NCI-H82 treated with DMSO at 0.1 percent for 48 hours (cell line): ENCODE measurements around the gene METTL1.
"Not testable (repeated sequence)": the region's sequence is repeated elsewhere in the genome, so short reads cannot be mapped to it uniquely, and the experiment has no call there.

ENCODE experiments used
- DNase-seq: peaks from one replicate; lab custom pipeline; 2025; ENCODE audit not compliant: unreplicated experiment; lab: John Stamatoyannopoulos, UW

The METTL1 gene

GRCh38 chr12:57724936-57725740 is 46.8 kb downstream of the METTL1 start:
- no peak for DNase-seq

- no peak for DNase-seq
Observed at GRCh38 chr12:57724003-57724935, 47.6 kb downstream of the METTL1 start.

DNA sequence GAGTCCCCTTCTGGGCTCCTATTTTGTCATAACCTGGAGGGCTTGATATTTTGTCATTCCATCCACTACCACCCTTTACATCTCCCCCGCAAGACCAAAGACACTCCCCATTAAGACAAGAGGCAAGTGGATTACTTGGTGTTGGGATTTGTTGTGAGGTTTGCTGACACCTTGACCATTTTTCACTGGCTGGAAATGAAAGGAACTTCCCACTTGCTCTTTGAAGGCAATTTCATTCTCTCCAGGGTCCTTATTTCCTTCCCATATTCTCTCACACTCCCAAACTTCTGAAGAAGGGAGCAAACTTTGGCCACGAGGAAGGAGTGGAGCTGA is 48.3 kb downstream of the METTL1 start:
- DNase-seq: no peak

GRCh38 chr12:57722716-57723629 is 48.9 kb downstream of the METTL1 start:
- DNase-seq: no peak

DNA sequence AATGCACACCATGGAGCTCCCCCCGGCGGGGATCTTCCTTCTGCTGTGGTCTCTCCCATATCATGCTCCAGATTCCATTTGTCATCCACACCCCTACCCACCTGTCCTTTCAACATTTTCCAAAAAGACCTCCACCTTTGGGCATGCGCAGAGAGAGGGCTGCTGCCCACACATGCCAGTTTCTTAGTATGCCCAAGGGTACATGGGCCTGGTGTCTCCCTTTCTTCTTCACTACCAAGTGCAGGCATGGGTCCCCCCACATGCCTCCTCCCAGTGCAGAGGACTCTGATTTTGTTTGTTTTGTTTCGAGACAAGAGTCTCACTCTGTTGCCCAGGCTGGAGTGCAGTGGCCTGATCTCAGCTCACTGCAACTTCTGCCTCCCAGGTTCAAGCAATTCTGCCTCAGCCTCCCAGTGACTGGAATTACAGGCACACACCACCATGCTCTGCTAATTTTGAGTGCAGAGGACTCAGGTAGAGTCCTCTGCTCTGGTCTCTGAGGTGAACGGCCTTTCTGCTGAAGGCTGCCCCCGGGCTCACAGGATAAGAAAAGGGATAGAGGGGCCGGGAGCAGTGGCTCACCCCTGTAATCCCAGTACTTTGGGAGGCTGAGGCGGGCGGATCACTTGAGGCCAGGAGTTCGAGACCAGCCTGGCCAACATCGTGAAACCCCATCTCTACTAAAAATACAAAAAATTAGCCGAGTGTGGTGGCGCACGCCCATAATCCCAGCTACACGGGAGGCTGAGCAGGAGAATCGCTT is 49.9 kb downstream of the METTL1 start:
- not testable (repeated sequence) for DNase-seq

GRCh38 chr12:57720606-57721595 is 51.0 kb downstream of the METTL1 start:
- DNase-seq: no peak

DNA sequence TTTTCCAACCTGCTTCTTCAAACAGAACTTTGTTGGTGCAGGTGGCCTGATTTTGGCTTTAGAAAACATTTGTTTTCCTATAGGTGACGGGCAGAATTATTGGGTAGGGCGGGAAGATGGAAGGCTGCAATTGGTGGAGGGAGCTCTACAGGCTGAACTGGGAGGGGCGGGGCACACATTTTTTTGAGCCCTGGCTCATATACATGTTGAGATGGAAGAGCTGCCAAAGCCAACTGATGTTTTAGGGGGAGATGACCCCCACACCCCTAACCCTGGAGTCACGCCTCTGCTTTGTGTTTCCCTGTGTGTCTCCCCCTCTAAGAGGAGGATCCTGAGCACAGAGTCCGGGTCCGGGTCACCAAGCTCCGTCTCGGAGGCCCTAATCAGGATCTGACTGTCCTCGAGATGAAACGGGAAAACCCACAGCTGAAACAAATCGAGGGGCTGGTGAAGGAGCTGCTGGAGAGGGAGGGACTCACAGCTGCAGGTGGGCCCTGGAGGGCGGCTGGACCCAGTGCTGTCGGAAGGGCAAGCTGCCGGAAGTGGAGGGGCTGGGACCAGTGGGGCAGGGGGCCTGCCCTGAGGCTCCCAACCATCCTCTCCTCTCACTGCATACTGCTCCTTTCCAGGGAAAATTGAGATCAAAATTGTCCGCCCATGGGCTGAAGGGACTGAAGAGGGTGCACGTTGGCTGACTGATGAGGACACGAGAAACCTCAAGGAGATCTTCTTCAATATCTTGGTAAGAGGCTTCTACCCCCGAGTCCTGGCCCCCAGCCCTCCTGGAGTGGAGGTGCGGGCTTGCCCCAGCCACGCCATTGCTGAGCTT is 51.9 kb downstream of the METTL1 start:
- DNase-seq: no peak

GRCh38 chr12:57718641-57719528 is 53.0 kb downstream of the METTL1 start:
- no peak for DNase-seq
